PC-3 (cell line): ENCODE data around the gene L3HYPDH. TPM values are rescaled to one million over a fixed set of nuclear protein-coding genes. Genes with fewer than 3 reads are reported as not detected.

Experiments used
- ATAC-seq: fragments of 200-7000 bp; cut with Tn5 transposase; 2 replicates; pipeline ENCODE4 v1.9.1; 2020; ENCODE audit warnings: mild to moderate bottlenecking, moderate library complexity
- BruUV-seq: library from RNA; stranded (reverse); fragments of 400-500 nt; replicated peaks from 2 replicates; lab custom pipeline; 2021; lab: Mats Ljungman, UMichigan
- CTCF ChIA-PET: fragments of 300-600 bp; sonication (Branson Sonifier 250); formaldehyde crosslinking; loops from one replicate; lab custom pipeline; 2022; ENCODE audit warnings: antibody characterized with exemption; lab: Charles Lee
- POLR2A ChIA-PET: fragments of 300-600 bp; sonication (Branson Sonifier 250); formaldehyde crosslinking; loops from one replicate; lab custom pipeline; 2022; ENCODE audit warnings: antibody characterized with exemption; ENCODE audit not compliant: unreplicated experiment; lab: Charles Lee
- DNase-seq: peaks from one replicate; pipeline ENCODE4 v3.0.0-alpha.2; 2015
- H2AFZ ChIP-seq: fragments of 300-600 bp; sonication (generic); 2 replicates; pipeline ENCODE4 v1.6.0; 2016; ENCODE audit warnings: antibody characterized with exemption, low read length
- H3F3A ChIP-seq: fragments of 300-600 bp; sonication (generic); one replicate; pipeline ENCODE4 v1.6.0; 2017; ENCODE audit warnings: antibody characterized with exemption, low read length, control low read depth, mild to moderate bottlenecking; ENCODE audit not compliant: unreplicated experiment
- H3K27ac ChIP-seq: fragments of 300-600 bp; sonication (generic); 2 replicates; pipeline ENCODE4 v1.5.1; 2016; ENCODE audit warnings: mild to moderate bottlenecking, low read length
- H3K27me3 ChIP-seq: fragments of 300-600 bp; sonication (generic); 2 replicates; pipeline ENCODE4 v1.6.1; 2016; ENCODE audit warnings: low read length, mixed read lengths
- H3K36me3 ChIP-seq: fragments of 300-600 bp; sonication (generic); 2 replicates; pipeline ENCODE4 v1.6.1; 2016; ENCODE audit warnings: low read depth, mixed run types, low read length, mixed read lengths
- H3K4me1 ChIP-seq: fragments of 300-600 bp; sonication (generic); 2 replicates; pipeline ENCODE4 v1.5.1; 2016; ENCODE audit warnings: low read length; ENCODE audit not compliant: insufficient read depth
- H3K4me2 ChIP-seq: fragments of 300-600 bp; sonication (generic); 2 replicates; pipeline ENCODE4 v1.6.0; 2016; ENCODE audit warnings: low read length
- H3K4me3 ChIP-seq: fragments of 300-600 bp; sonication (generic); 2 replicates; pipeline ENCODE4 v1.5.1; 2016; ENCODE audit warnings: mild to moderate bottlenecking, low read length, mixed read lengths
- H3K79me2 ChIP-seq: fragments of 300-600 bp; sonication (generic); 2 replicates; pipeline ENCODE4 v1.6.1; 2017; ENCODE audit warnings: low read length, mixed read lengths
- H3K9ac ChIP-seq: fragments of 300-600 bp; sonication (generic); 2 replicates; pipeline ENCODE4 v1.6.0; 2016; ENCODE audit warnings: mild to moderate bottlenecking, low read length
- H3K9me2 ChIP-seq: fragments of 300-600 bp; sonication (generic); replicated peaks from 2 replicates; pipeline ENCODE4 v1.6.1; 2016; ENCODE audit warnings: mixed run types, low read length, mixed read lengths
- H3K9me3 ChIP-seq: fragments of 300-600 bp; sonication (generic); 2 replicates; pipeline ENCODE4 v1.6.1; 2016; ENCODE audit warnings: low read length, mixed read lengths
- H4K20me1 ChIP-seq: fragments of 300-600 bp; sonication (generic); 2 replicates; pipeline ENCODE4 v1.6.1; 2016; ENCODE audit warnings: low read length, mixed read lengths
- EZH2 ChIP-seq: fragments of 300-600 bp; sonication (generic); IDR thresholded peaks from one replicate; pipeline ENCODE4 v1.6.1; 2017; ENCODE audit warnings: antibody characterized with exemption, mild to moderate bottlenecking, low read length; ENCODE audit not compliant: unreplicated experiment
- EZH2phosphoT487 ChIP-seq: fragments of 300-600 bp; sonication (generic); IDR thresholded peaks from 2 replicates; pipeline ENCODE4 v1.6.1; 2018; ENCODE audit warnings: mild to moderate bottlenecking, antibody characterized with exemption, low read length, borderline replicate concordance
- intact Hi-C: fragments of 100-400 bp; cut with micrococcal nuclease; formaldehyde crosslinking; loops from 2 replicates; pipeline ENCODE4 v1.9.0; 2023
- total RNA-seq: library from RNA; depleted of rRNA; stranded (reverse); fragments of >200 nt; gene quantifications from 2 replicates; pipeline ENCODE4 v1.2.3, GENCODE V29; 2014
- TF ChIP-seq, protein P1 (sequence below): fragments of 300-600 bp; sonication (generic); conservative IDR thresholded peaks from 2 replicates; pipeline ENCODE4 v1.5.1; 2017; ENCODE audit warnings: antibody characterized with exemption, low read depth, mild to moderate bottlenecking, low read length

L3HYPDH gene
- total RNA-seq, 1 experiment from 2014 or later, result 117 TPM

DNA sequence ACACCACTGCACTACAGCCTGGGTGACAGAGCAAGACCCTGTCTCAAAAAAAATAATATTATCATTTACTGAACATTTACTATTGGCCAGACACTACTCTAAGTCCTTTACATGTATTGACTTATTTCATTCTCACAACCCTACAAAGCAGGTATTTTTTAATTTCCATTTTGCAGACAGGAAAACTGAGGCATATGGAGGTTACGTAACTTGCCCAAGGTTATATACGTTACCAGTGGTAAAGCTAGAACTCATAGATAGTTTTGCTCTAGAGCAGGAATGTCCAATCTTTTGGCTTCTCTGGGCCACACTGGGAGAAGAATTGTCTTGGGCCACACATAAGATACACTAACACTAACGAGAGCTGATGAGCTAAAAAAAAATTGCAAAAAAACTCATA lies 5.7 kb downstream of the L3HYPDH start:
- ATAC-seq, result no peak

DNA sequence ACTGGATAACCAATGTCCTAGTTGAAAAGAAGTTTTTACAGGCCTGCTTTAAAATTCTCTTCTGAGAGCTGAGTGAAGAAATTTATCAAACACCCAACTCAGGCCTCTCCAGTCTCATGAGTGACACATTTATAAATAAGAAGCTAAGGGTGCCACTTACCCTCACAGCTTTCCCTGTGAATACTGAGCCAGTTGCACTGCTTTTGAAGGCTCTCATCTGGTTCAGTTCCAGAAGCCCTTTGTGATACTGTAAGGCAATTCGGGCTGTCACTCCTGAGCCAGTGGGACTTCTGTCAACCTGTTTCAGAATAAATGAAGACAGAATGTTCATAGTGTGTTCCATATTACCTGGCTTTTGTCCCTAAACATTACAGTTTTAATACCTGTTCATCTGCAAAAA lies 8.5 kb downstream of the L3HYPDH start:
- ATAC-seq, result no peak
- BruUV-seq, result no TSS peak

More for the DNA sequence above, 5.7 kb downstream of the L3HYPDH start:
- Histone ChIP-seq H3K36me3 (peaks cover 62% of the 10 kb centered on the region), H3K9ac (no peak overlapping the region), H3K9me3 (no peaks in the 10 kb centered on the region), H3K4me1 (peaks cover 32% of the 10 kb centered on the region), H3K4me3 (no peak overlapping the region), H3K79me2 (peaks cover 62% of the 10 kb centered on the region), H3K27ac (no peak overlapping the region), H3K4me2 (no peak overlapping the region), H2AFZ (no peak overlapping the region), H3K27me3 (no peaks in the 10 kb centered on the region), H3F3A (peaks cover 15% of the 10 kb centered on the region), H3K9me2 (no peaks in the 10 kb centered on the region), H4K20me1 (peaks cover 26% of the 10 kb centered on the region)
- intact Hi-C loops, result no loop called here
- BruUV-seq, result no TSS peak
- ChIA-PET POLR2A (no interaction called here), CTCF (no interaction called here)
- TF ChIP-seq EZH2 (no peak), EZH2phosphoT487 (no peak)
- TF ChIP-seq, protein P1, sequence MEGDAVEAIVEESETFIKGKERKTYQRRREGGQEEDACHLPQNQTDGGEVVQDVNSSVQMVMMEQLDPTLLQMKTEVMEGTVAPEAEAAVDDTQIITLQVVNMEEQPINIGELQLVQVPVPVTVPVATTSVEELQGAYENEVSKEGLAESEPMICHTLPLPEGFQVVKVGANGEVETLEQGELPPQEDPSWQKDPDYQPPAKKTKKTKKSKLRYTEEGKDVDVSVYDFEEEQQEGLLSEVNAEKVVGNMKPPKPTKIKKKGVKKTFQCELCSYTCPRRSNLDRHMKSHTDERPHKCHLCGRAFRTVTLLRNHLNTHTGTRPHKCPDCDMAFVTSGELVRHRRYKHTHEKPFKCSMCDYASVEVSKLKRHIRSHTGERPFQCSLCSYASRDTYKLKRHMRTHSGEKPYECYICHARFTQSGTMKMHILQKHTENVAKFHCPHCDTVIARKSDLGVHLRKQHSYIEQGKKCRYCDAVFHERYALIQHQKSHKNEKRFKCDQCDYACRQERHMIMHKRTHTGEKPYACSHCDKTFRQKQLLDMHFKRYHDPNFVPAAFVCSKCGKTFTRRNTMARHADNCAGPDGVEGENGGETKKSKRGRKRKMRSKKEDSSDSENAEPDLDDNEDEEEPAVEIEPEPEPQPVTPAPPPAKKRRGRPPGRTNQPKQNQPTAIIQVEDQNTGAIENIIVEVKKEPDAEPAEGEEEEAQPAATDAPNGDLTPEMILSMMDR, result no peak
- DNase-seq, result no peak

DNA sequence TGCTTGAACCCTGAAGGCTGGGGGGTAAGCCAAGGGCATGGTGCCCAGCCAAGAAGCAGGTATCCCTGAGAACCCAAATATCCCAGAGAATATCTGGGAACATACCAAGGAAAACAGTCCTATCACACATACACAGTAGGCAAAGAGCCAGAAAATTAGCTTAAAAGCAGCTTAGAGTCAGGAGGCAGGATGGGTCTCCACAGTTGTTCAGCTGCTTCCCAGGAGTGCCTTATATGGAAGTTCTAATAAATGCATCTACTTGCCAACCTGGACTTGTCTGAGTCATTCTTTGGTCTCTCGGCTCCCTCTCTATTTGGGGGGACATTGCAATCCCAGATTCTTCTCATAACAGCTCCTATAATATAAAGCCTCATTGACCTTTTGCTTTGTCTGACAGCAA lies 10.0 kb downstream of the L3HYPDH start:
- Histone ChIP-seq H3K4me3 (no peak overlapping the region), H3K27me3 (no peaks in the 10 kb centered on the region), H3K4me2 (no peak overlapping the region), H3F3A (no peaks in the 10 kb centered on the region), H3K9ac (no peak overlapping the region), H3K9me2 (no peaks in the 10 kb centered on the region), H3K27ac (no peak overlapping the region), H3K4me1 (no peaks in the 10 kb centered on the region), H3K36me3 (peaks cover 78% of the 10 kb centered on the region), H2AFZ (no peak overlapping the region), H3K79me2 (peaks cover 19% of the 10 kb centered on the region), H3K9me3 (no peaks in the 10 kb centered on the region), H4K20me1 (peaks cover 11% of the 10 kb centered on the region; the same call in 1 of the 2 replicates)
- BruUV-seq, result no TSS peak
- CTCF ChIA-PET, result no interaction called here
- intact Hi-C loops, result no loop called here
- TF ChIP-seq EZH2, result no peak
- TF ChIP-seq EZH2phosphoT487, result no peak
- TF ChIP-seq, protein P1, result no peak
- POLR2A ChIA-PET, result no interaction called here
- no peak for DNase-seq
- ATAC-seq, result no peak

More for the DNA sequence above, 8.5 kb downstream of the L3HYPDH start:
- no peak overlapping the region for H3K4me3 ChIP-seq
- H3K27ac ChIP-seq, result no peak overlapping the region
- H3K4me2 ChIP-seq, result no peak overlapping the region
- no peak for DNase-seq
- peaks cover 77% of the 10 kb centered on the region for H3K36me3 ChIP-seq
- intact Hi-C loops, result no loop called here
- no peaks in the 10 kb centered on the region for H3K9me2 ChIP-seq
- H3K9me3 ChIP-seq, result no peaks in the 10 kb centered on the region
- H3K79me2 ChIP-seq, result peaks cover 33% of the 10 kb centered on the region
- TF ChIP-seq EZH2 (no peak), EZH2phosphoT487 (no peak)
- TF ChIP-seq, protein P1, result no peak
- ChIA-PET POLR2A (no interaction called here), CTCF (no interaction called here)
- peaks cover 9% of the 10 kb centered on the region for H3K4me1 ChIP-seq
- peaks cover 21% of the 10 kb centered on the region; the same call in 1 of the 2 replicates for H4K20me1 ChIP-seq
- H3F3A ChIP-seq, result no peaks in the 10 kb centered on the region
- no peak overlapping the region for H3K9ac ChIP-seq
- no peak overlapping the region for H2AFZ ChIP-seq
- no peaks in the 10 kb centered on the region for H3K27me3 ChIP-seq
